GM21515 (cell line): ENCODE results near the gene PCBP2.
"Not testable (repeated sequence)": the region's sequence is repeated elsewhere in the genome, so short reads cannot be mapped to it uniquely, and the experiment has no call there.

Experiments
- ATAC-seq: cut with Tn5 transposase; IDR thresholded peaks from one replicate; pipeline ENCODE4 v1.9.1; 2021; ENCODE audit not compliant: unreplicated experiment

Gene PCBP2

GRCh38 chr12:53468282-53468681 is 16.4 kb downstream of the PCBP2 start:
- no peak for ATAC-seq

- no peak for ATAC-seq
These were observed 20.2 kb downstream of the PCBP2 start for GRCh38 chr12:53472056-53472582.

GRCh38 chr12:53474077-53474476 is 22.2 kb downstream of the PCBP2 start:
- ATAC-seq, result no peak

DNA sequence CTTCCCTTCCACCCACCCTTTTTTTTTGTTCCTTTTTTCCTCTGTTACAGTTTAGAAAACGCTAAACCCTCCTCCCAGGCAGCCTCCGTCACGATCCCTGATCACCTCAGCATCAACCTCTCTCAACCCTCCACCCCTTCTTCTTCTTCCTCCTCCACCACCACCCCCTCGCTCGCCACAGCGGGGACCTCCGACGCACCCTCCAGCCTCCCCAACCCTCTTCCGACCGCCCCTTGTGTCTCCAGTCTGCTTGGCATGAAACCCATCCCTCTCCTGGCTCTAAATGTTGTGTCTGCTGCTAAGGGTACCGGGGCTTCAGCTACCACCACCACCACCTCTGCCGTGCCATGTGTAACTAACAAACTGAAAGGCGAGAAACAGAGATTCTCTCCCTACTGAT is 22.9 kb downstream of the PCBP2 start:
- no peak for ATAC-seq

- no peak for ATAC-seq
These were observed 24.9 kb downstream of the PCBP2 start for GRCh38 chr12:53476769-53477209.

DNA sequence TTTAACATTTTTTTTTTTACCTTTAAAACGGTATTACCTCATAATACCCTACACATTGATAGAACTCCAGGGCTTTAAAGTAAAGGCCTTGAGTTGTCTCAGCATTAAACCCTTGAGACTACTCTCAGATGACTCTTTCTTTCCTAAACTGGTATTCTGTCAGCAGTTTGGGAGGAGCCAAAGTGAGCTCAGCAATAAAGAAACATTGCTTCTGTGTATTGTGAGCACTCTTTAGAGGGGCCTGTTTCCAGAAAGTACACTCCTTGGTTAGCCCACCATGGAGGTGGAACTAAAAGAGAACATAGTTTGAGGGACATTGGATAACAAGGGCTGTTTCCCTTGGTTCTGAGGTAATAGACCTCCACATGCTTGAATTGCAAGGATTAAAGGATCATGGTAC is 27.0 kb downstream of the PCBP2 start:
- ATAC-seq, result no peak

- no peak for ATAC-seq
These were observed 27.4 kb downstream of the PCBP2 start for GRCh38 chr12:53479331-53479730.

DNA sequence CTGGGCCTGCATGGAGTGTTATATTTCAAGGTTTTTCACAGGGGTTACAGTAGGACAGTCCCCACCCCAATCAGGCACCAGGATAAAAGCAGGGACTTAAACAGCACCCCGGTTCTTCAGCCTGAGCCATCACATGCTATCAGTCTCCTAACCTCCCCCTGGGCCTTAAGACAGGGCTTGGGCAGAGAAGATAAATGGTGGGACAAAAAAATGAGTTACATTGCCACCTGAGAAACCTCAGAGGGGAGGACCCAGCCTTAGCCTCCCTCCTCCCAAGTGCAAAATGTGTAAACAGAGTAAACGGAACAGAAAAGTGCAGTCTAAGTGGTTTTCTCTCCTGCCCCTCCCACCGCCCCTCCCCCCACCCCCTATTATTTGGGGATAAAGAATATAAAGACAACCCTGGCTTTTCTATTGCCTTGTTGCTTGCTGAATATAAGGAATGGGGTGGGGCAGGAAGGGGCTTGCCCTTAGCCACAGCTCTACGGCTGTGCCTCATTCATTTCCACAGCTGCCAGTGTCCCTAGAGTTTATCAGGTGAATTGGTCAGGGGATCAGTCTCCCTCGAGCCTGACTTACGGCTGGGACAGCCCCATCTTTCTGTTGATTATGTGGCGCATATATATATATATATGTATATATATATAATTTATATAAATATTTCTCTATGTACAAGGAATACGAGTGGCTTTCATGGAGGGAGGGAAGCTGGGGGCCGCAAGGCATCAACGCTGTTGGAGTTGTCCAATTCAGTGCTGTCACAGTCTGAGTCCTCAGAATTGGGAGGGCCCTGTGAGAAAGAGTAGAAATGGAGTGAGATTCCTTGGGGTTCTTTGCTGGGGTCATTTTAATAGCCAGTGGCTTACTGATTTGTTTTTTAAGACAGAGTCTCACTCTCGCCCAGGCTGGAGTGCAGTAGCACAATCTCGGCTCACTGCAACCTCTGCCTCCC is 28.9 kb downstream of the PCBP2 start:
- ATAC-seq, result no peak

GRCh38 chr12:53481458-53481857 is 29.6 kb downstream of the PCBP2 start:
- ATAC-seq, result not testable (repeated sequence)

- no peak for ATAC-seq
These were observed 30.2 kb downstream of the PCBP2 start for GRCh38 chr12:53481939-53482586.

DNA sequence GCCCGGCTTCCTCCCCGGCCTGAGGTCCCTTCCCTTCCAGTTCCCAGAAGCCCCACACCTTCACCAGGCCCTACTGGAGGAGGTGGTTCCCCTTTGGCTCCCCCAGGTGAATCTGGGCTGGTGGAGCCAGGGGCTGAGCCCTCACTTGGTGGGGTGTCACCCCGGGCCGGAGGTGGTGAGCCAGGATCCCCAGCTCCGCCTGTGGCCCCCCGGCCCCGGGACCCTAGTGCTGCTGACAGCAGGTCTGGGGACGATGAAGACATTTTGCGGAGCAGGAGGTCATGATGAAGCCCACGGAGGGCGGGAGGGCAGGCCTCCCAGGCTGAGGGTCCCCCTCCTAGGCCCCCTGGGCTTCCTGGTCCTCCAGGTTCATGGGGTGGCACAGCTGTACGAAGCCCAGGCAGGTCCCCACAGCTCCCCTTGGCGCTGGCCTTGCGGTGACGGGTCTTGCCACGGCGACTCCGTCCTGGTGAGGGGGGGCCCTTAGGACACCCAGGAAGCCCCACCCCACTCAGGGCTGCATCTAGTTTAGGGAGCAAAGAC is 30.8 kb downstream of the PCBP2 start:
- no peak for ATAC-seq

GRCh38 chr12:53483225-53483978 is 31.5 kb downstream of the PCBP2 start:
- no peak for ATAC-seq

GRCh38 chr12:53483979-53484377 is 32.1 kb downstream of the PCBP2 start:
- no peak for ATAC-seq

DNA sequence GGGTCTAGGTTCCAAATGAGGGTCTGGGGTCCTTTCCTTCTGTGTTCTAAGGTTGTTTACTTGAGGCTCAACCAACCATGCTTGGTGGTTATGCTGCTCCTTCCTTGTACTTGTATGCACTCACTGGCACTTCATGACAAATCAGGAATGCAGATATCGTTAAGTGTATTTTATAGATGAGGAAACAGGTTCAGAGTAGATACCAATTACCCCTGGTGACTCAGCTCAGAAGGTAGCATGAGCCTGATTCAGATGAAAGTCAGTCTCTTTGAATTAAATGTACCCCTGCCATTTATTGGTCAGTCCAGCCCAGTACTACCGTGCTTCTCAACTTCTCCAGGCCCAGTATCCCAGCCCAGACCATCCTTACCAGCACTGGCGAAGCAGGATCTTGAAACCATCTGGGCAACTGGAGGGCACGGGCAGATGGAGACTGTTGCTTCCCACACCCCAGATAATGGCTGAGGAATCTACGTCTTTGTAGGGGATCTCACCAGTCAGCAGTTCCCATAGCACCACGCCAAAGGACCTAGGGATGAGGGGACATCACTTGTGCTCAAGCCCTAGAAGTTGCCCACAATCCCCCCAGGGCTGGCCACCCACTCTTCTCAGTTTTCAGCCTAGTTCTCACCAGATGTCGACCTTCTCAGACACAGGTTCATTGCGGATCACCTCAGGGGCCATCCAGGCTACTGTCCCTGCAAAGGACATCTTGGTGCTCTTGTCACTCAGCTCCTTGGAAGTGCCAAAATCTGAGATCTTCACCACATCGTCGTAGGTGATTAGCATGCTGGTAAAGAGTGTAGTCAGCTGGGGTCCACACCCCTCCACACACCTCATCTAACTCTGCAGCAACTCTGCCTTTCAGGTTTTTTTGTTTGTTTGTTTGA is 33.0 kb downstream of the PCBP2 start:
- ATAC-seq, result no peak

DNA sequence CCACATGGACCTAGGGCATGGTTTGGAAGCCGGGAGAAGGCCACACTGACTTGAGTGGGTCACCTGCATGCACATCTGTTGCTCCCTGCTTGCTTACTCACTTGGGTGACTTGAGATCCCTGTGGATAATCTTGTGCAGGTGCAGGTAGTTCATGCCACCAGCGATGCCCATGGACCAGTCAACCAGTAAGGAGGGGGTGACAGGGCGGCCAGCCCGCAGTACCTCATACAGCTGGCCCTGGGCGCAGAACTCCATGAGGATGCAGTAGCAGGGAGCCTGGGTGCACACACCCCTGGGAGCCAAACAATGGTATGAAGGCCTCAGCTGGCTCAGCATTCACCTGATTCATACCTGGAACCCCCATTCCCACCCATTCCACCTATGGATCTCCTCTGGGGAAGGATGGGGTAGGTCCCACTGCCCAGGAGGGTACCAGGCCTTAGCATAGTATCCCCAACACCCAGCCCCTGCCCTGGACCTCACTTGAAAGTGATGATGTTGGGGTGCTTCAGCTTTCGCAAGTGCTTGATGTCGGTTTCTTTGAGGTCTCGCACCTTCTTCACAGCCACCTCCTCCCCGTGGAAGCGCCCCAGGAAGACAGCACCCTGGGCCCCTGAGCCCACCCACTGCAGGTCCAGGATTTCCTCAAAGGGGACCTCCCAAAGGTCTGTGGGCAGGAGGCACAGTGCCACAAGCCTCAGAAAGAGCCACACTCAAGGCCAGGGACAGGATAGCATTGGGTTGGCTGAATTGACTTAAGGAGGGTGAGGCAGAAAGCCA is 34.2 kb downstream of the PCBP2 start:
- no peak for ATAC-seq

GRCh38 chr12:53486736-53487487 is 35.0 kb downstream of the PCBP2 start:
- ATAC-seq, result no peak

DNA sequence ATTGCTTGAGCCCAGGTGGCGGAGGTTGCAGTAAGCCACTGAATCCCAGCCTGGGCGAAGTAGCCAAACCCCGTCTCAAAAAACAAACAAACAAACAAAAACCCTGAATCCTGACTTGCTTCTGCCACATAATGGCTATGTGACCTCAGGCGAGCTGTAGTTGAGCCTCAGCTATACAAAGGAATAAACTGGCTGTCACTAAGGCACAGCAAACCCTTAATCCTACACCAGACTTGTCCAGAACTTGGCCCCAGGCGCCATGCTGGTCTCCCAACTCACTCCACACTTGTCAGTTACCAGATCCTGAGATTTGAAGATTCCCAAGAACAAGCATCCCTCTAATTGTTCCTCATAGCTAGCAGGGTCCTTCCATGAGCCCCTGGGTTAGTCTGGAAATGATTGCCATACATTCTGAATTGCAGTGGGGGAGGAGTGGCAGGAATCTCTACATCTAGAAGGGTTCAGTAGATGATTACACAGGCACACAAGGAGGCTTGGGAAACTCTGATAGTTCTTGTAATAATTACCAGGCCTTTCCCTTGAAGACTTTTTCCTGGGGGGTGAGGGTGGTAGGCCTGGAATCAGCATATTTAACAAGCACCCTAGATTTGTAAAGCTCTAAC is 37.5 kb downstream of the PCBP2 start:
- no peak for ATAC-seq

- no peak for ATAC-seq
These were observed 40.3 kb downstream of the PCBP2 start for GRCh38 chr12:53492188-53492587.
